HG03432 (cell line): ENCODE results near the gene DHX16.

ENCODE experiments used
- ATAC-seq: cut with Tn5 transposase; IDR thresholded peaks from one replicate; pipeline ENCODE4 v1.9.1; 2021; ENCODE audit warnings: mild to moderate bottlenecking, moderate library complexity; ENCODE audit not compliant: unreplicated experiment

DHX16 gene

DNA sequence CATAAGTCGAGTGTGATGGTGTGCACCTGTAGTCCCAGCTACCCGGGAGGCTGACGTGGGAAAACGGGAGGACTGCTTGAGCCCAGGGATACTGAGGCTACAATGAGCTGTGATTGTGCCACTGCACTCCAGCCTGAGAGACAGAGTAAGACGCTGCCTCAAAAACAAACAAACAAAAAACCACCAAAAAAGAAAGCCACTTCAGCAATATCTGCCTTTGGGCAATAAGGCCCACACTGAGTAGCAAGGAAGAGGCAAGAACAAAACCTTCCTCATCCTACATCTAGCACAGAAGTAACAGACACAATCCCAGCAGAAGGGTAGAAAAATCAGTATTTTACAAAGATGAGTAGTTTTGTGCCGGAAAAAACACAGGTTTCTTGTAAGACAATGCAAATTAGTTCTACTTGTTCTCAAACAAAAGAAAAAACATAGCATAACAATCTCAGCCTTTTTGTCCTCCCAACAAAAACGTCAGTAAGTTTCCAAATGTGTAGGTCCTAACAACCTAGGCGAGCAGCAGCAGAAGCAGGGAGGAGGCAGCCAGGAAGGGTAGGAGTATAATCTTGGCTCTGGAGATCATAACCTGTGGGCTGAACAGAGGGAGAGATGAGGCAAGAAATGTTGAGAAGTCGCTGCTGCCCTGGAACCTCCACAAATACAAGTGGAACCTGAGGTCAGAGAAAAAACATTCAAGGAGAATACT, 61.5 kb downstream of the DHX16 start:
- ATAC-seq = no peak

DNA sequence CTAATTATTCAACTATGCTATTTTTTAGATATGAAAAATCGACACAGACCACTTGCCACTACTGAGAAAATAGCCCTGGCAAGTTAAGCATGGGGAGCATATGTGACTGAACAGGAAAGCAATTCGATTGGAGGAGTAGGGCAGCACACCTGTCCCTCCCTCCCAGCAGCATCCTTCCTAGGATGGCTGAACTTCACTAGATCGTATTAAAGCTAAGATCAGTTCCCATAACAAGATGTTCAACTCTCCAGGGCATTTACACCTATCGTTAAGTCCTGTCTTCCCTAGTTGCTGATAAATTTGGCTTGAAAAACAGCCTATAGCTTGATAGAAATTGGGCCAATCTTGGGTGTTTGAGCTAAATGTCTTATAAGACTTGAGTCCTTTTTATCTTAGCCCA, 62.7 kb downstream of the DHX16 start:
- no peak for ATAC-seq

DNA sequence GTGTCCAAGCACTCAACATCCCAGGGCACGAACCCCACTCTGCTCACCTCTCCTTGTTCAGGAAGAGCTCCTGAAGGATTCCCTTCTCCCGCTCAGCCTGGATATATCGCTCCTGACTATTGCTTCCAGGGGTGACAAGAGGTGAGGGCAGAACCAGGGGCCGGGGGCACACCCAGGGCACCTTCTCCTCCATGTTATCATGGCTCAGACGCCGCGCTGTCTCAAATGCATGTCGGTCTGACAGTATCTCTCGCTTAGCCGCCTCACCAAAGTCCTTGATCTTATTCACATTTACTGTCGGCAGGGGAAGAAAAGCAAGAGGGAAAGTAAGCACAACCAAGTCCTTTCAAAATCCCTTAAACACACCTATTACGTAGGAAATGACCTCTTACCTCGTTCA, 68.8 kb downstream of the DHX16 start:
- no peak for ATAC-seq
